NT2/D1 (cell line): ENCODE data around the gene ATP2A2.

Source experiments
- SUZ12 ChIP-seq: IDR thresholded peaks from 2 replicates; pipeline ENCODE4 v1.6.1; 2011; ENCODE audit not compliant: insufficient read length, insufficient read depth; ENCODE audit errors: extremely low read depth
- ZNF274 ChIP-seq: IDR thresholded peaks from 2 replicates; pipeline ENCODE4 v1.6.1; 2011; ENCODE audit warnings: mild to moderate bottlenecking, low read depth, low read length

GRCh38 chr12:110266381-110266960, 14.6 kb upstream of the ATP2A2 start:
- TF ChIP-seq SUZ12 (no peak), ZNF274 (no peak)
